ENCODE results near the gene SLC16A2. TPM values are rescaled to one million over a fixed set of nuclear protein-coding genes. Genes with fewer than 3 reads are reported as not detected.

SLC16A2 gene
- total and polyA plus RNA-seq, 4 experiments from 2014 or later, result 0.07 to 0.35 (median 0.19) TPM; not detected in 1

GRCh38 chrX:74445099-74445498 is 23.8 kb downstream of the SLC16A2 start:
- Mint-ChIP-seq H3K27ac (no peak overlapping the region), H3K4me3 (no peak overlapping the region), H3K4me1 (peaks cover 5 to 11% (median 7%) of the 10 kb centered on the region in 4 donors), H3K36me3 (no peaks in the 10 kb centered on the region), H3K9me3 (peaks cover 0 to 1% (median 0%) of the 10 kb centered on the region in 8 donors), H3K27me3 (no peaks in the 10 kb centered on the region)
- intact Hi-C loops (cut with micrococcal nuclease), result no loop called here
- Histone ChIP-seq H3K9me3 (ENCODE audit: control insufficient read depth in 1 of 2, low read length in 2 of 2) (no peaks in the 10 kb centered on the region), H3K36me3 (ENCODE audit: insufficient read depth, low read length) (no peaks in the 10 kb centered on the region), H3K4me1 (ENCODE audit: insufficient read depth, low read length) (peaks cover 8% of the 10 kb centered on the region), H3K4me3 (ENCODE audit: low read length in 2 of 2) (no peak overlapping the region), H3K27me3 (ENCODE audit: insufficient read depth, low read length) (no peaks in the 10 kb centered on the region), H3K27ac (ENCODE audit: low read depth, low read length) (no peak overlapping the region)
- DNase-seq, result no peak
- POLR2A ChIA-PET (ENCODE audit: partially characterized antibody), result no interaction called here
- CTCF ChIA-PET (ENCODE audit: partially characterized antibody), result interaction anchor here (0.9 kb wide), 1 partner anchor 10 kb away, joined by 3 read pairs; no protein-coding TSS in a partner anchor

GRCh38 chrX:74446876-74447275 is 25.6 kb downstream of the SLC16A2 start:
- ChIA-PET CTCF (ENCODE audit: partially characterized antibody) (no interaction called here), POLR2A (ENCODE audit: partially characterized antibody) (no interaction called here)
- no peak overlapping the region for H3K27ac Mint-ChIP-seq
- Histone ChIP-seq H3K4me3 (ENCODE audit: low read length in 2 of 2) (no peak overlapping the region), H3K27ac (ENCODE audit: low read depth, low read length) (no peak overlapping the region), H3K9me3 (ENCODE audit: control insufficient read depth in 1 of 2, low read length in 2 of 2) (no peaks in the 10 kb centered on the region), H3K27me3 (ENCODE audit: insufficient read depth, low read length) (no peaks in the 10 kb centered on the region), H3K36me3 (ENCODE audit: insufficient read depth, low read length) (no peaks in the 10 kb centered on the region), H3K4me1 (ENCODE audit: insufficient read depth, low read length) (peaks cover 8% of the 10 kb centered on the region)
- no peaks in the 10 kb centered on the region for H3K36me3 Mint-ChIP-seq
- peaks cover 0 to 1% (median 0%) of the 10 kb centered on the region in 8 donors for H3K9me3 Mint-ChIP-seq
- no peak for DNase-seq
- intact Hi-C loops (cut with micrococcal nuclease), result no loop called here
- H3K27me3 Mint-ChIP-seq, result no peaks in the 10 kb centered on the region
- H3K4me3 Mint-ChIP-seq, result no peak overlapping the region
- H3K4me1 Mint-ChIP-seq, result peaks cover 5 to 11% (median 7%) of the 10 kb centered on the region in 4 donors

GRCh38 chrX:74448669-74449068 is 27.4 kb downstream of the SLC16A2 start:
- peaks cover 0 to 1% (median 0%) of the 10 kb centered on the region in 8 donors for H3K9me3 Mint-ChIP-seq
- H3K9me3 ChIP-seq (ENCODE audit: control insufficient read depth in 1 of 2, low read length in 2 of 2), result no peaks in the 10 kb centered on the region
- H3K36me3 Mint-ChIP-seq, result no peaks in the 10 kb centered on the region
- no peaks in the 10 kb centered on the region for H3K36me3 ChIP-seq (ENCODE audit: insufficient read depth, low read length)
- H3K27ac ChIP-seq (ENCODE audit: low read depth, low read length), result no peak overlapping the region
- no peak for DNase-seq
- POLR2A ChIA-PET (ENCODE audit: partially characterized antibody), result interaction anchor here (0.7 kb wide), 1 partner anchor 15 kb away, joined by 3 read pairs; no protein-coding TSS in a partner anchor
- CTCF ChIA-PET (ENCODE audit: partially characterized antibody), result no interaction called here
- no peaks in the 10 kb centered on the region for H3K27me3 Mint-ChIP-seq
- H3K4me1 Mint-ChIP-seq, result peaks cover 5 to 11% (median 7%) of the 10 kb centered on the region in 4 donors
- H3K4me3 ChIP-seq (ENCODE audit: low read length in 2 of 2), result no peak overlapping the region
- H3K27me3 ChIP-seq (ENCODE audit: insufficient read depth, low read length), result no peaks in the 10 kb centered on the region
- H3K4me3 Mint-ChIP-seq, result no peak overlapping the region
- no peak overlapping the region for H3K27ac Mint-ChIP-seq
- intact Hi-C loops (cut with micrococcal nuclease), result no loop called here
- peaks cover 8% of the 10 kb centered on the region for H3K4me1 ChIP-seq (ENCODE audit: insufficient read depth, low read length)

GRCh38 chrX:74449322-74449936 is 28.1 kb downstream of the SLC16A2 start:
- Histone ChIP-seq H3K27me3 (ENCODE audit: insufficient read depth, low read length) (no peaks in the 10 kb centered on the region), H3K9me3 (ENCODE audit: control insufficient read depth in 1 of 2, low read length in 2 of 2) (no peaks in the 10 kb centered on the region), H3K4me3 (ENCODE audit: low read length in 2 of 2) (no peak overlapping the region), H3K4me1 (ENCODE audit: insufficient read depth, low read length) (peaks cover 8% of the 10 kb centered on the region), H3K27ac (ENCODE audit: low read depth, low read length) (no peak overlapping the region), H3K36me3 (ENCODE audit: insufficient read depth, low read length) (no peaks in the 10 kb centered on the region)
- Mint-ChIP-seq H3K27ac (peak overlapping the region in 2 of 7 donors; percentile 16 to 19), H3K36me3 (no peaks in the 10 kb centered on the region), H3K9me3 (peaks cover 0 to 1% (median 0%) of the 10 kb centered on the region in 8 donors), H3K4me1 (peaks cover 5 to 11% (median 7%) of the 10 kb centered on the region in 4 donors), H3K4me3 (peak overlapping the region in 1 of 8 donors; percentile 32), H3K27me3 (peaks cover 0 to 1% of the 10 kb centered on the region in 2 donors)
- ChIA-PET POLR2A (ENCODE audit: partially characterized antibody) (interaction anchor here (0.7 kb wide), 1 partner anchor 14 kb away, joined by 3 read pairs; no protein-coding TSS in a partner anchor), CTCF (ENCODE audit: partially characterized antibody) (no interaction called here)
- peak; percentile 32 to 49 (median 33) for DNase-seq
- intact Hi-C loops (cut with micrococcal nuclease), result no loop called here

- Mint-ChIP-seq H3K9me3 (peaks cover 0 to 1% (median 0%) of the 10 kb centered on the region in 8 donors), H3K4me1 (peaks cover 5 to 11% (median 7%) of the 10 kb centered on the region in 4 donors), H3K4me3 (peak overlapping the region in 1 of 8 donors; percentile 32), H3K27me3 (peaks cover 0 to 1% of the 10 kb centered on the region in 2 donors), H3K36me3 (no peaks in the 10 kb centered on the region), H3K27ac (peak overlapping the region in 1 of 7 donors; percentile 19)
- Histone ChIP-seq H3K27me3 (ENCODE audit: insufficient read depth, low read length) (no peaks in the 10 kb centered on the region), H3K4me3 (ENCODE audit: low read length in 2 of 2) (no peak overlapping the region), H3K9me3 (ENCODE audit: control insufficient read depth in 1 of 2, low read length in 2 of 2) (no peaks in the 10 kb centered on the region), H3K4me1 (ENCODE audit: insufficient read depth, low read length) (peaks cover 8% of the 10 kb centered on the region), H3K36me3 (ENCODE audit: insufficient read depth, low read length) (no peaks in the 10 kb centered on the region), H3K27ac (ENCODE audit: low read depth, low read length) (no peak overlapping the region)
- DNase-seq, result no peak
- CTCF ChIA-PET (ENCODE audit: partially characterized antibody), result no interaction called here
- POLR2A ChIA-PET (ENCODE audit: partially characterized antibody), result no interaction called here
- intact Hi-C loops (cut with micrococcal nuclease), result no loop called here
These were observed 28.6 kb downstream of the SLC16A2 start for GRCh38 chrX:74449937-74450330.

GRCh38 chrX:74450803-74451449 is 29.6 kb downstream of the SLC16A2 start:
- POLR2A ChIA-PET (ENCODE audit: partially characterized antibody), result no interaction called here
- intact Hi-C loops (cut with micrococcal nuclease), result no loop called here
- H3K36me3 Mint-ChIP-seq, result no peaks in the 10 kb centered on the region
- Histone ChIP-seq H3K4me3 (ENCODE audit: low read length in 2 of 2) (no peak overlapping the region), H3K27me3 (ENCODE audit: insufficient read depth, low read length) (no peaks in the 10 kb centered on the region), H3K36me3 (ENCODE audit: insufficient read depth, low read length) (no peaks in the 10 kb centered on the region), H3K27ac (ENCODE audit: low read depth, low read length) (no peak overlapping the region), H3K9me3 (ENCODE audit: control insufficient read depth in 1 of 2, low read length in 2 of 2) (no peaks in the 10 kb centered on the region), H3K4me1 (ENCODE audit: insufficient read depth, low read length) (peaks cover 8% of the 10 kb centered on the region)
- peak overlapping the region in 1 of 8 donors; percentile 32 for H3K4me3 Mint-ChIP-seq
- CTCF ChIA-PET (ENCODE audit: partially characterized antibody), result no interaction called here
- H3K4me1 Mint-ChIP-seq, result peaks cover 5 to 11% (median 7%) of the 10 kb centered on the region in 4 donors
- no peak for DNase-seq
- H3K27me3 Mint-ChIP-seq, result peaks cover 0 to 1% of the 10 kb centered on the region in 2 donors
- H3K9me3 Mint-ChIP-seq, result peaks cover 0 to 1% (median 0%) of the 10 kb centered on the region in 8 donors
- H3K27ac Mint-ChIP-seq, result no peak overlapping the region

- peaks cover 5 to 11% (median 7%) of the 10 kb centered on the region in 4 donors for H3K4me1 Mint-ChIP-seq
- H3K27ac Mint-ChIP-seq, result no peak overlapping the region
- H3K4me3 ChIP-seq (ENCODE audit: low read length in 2 of 2), result no peak overlapping the region
- H3K36me3 ChIP-seq (ENCODE audit: insufficient read depth, low read length), result no peaks in the 10 kb centered on the region
- no peak overlapping the region for H3K27ac ChIP-seq (ENCODE audit: low read depth, low read length)
- peaks cover 0 to 1% (median 0%) of the 10 kb centered on the region in 8 donors for H3K9me3 Mint-ChIP-seq
- no peaks in the 10 kb centered on the region for H3K36me3 Mint-ChIP-seq
- intact Hi-C loops (cut with micrococcal nuclease), result no loop called here
- peaks cover 0 to 1% of the 10 kb centered on the region in 2 donors for H3K27me3 Mint-ChIP-seq
- DNase-seq, result no peak
- H3K9me3 ChIP-seq (ENCODE audit: control insufficient read depth in 1 of 2, low read length in 2 of 2), result no peaks in the 10 kb centered on the region
- peaks cover 8% of the 10 kb centered on the region for H3K4me1 ChIP-seq (ENCODE audit: insufficient read depth, low read length)
- no peak overlapping the region for H3K4me3 Mint-ChIP-seq
- POLR2A ChIA-PET (ENCODE audit: partially characterized antibody), result no interaction called here
- CTCF ChIA-PET (ENCODE audit: partially characterized antibody), result no interaction called here
- no peaks in the 10 kb centered on the region for H3K27me3 ChIP-seq (ENCODE audit: insufficient read depth, low read length)
These were observed 30.3 kb downstream of the SLC16A2 start for GRCh38 chrX:74451450-74452198.
